IPS-15b (cell line): ENCODE data around the gene ABL1.

Experiments
- H3K27me3 ChIP-seq: one replicate; pipeline ENCODE4 v1.6.1; 2013; ENCODE audit warnings: low read length; ENCODE audit not compliant: control insufficient read depth, insufficient read depth
- H3K36me3 ChIP-seq: one replicate; pipeline ENCODE4 v1.6.1; 2013; ENCODE audit warnings: low read length; ENCODE audit not compliant: control insufficient read depth, insufficient read depth
- H3K4me1 ChIP-seq: one replicate; pipeline ENCODE4 v1.6.1; 2013; ENCODE audit warnings: mild to moderate bottlenecking, low read length; ENCODE audit not compliant: control insufficient read depth, insufficient read depth
- H3K4me3 ChIP-seq: one replicate; pipeline ENCODE4 v1.5.1; 2013; ENCODE audit warnings: low read depth, low read length
- H3K9ac ChIP-seq: one replicate; pipeline ENCODE4 v1.6.1; 2013; ENCODE audit warnings: low read depth, mild to moderate bottlenecking, low read length
- H3K9me3 ChIP-seq: one replicate; pipeline ENCODE4 v1.6.1; 2013; ENCODE audit warnings: mild to moderate bottlenecking, low read length; ENCODE audit not compliant: control insufficient read depth, insufficient read depth

ABL1 gene

GRCh38 chr9:130888146-130888885 lies 53.3 kb downstream of the ABL1 start:
- Histone ChIP-seq H3K4me1 (no peaks in the 10 kb centered on the region), H3K9ac (no peak overlapping the region), H3K9me3 (no peaks in the 10 kb centered on the region), H3K27me3 (no peaks in the 10 kb centered on the region), H3K4me3 (no peak overlapping the region), H3K36me3 (peaks cover 46% of the 10 kb centered on the region)

GRCh38 chr9:130890124-130890523 lies 55.1 kb downstream of the ABL1 start:
- H3K4me3 ChIP-seq = no peak overlapping the region
- H3K9ac ChIP-seq = no peak overlapping the region
- peaks cover 28% of the 10 kb centered on the region for H3K36me3 ChIP-seq
- no peaks in the 10 kb centered on the region for H3K27me3 ChIP-seq
- no peaks in the 10 kb centered on the region for H3K9me3 ChIP-seq
- no peaks in the 10 kb centered on the region for H3K4me1 ChIP-seq

GRCh38 chr9:130890870-130891687 lies 56.0 kb downstream of the ABL1 start:
- H3K9me3 ChIP-seq = no peaks in the 10 kb centered on the region
- H3K27me3 ChIP-seq = no peaks in the 10 kb centered on the region
- no peak overlapping the region for H3K9ac ChIP-seq
- peaks cover 18% of the 10 kb centered on the region for H3K36me3 ChIP-seq
- H3K4me1 ChIP-seq = no peaks in the 10 kb centered on the region
- no peak overlapping the region for H3K4me3 ChIP-seq

GRCh38 chr9:130891688-130892476 lies 56.8 kb downstream of the ABL1 start:
- H3K9ac ChIP-seq = no peak overlapping the region
- no peak overlapping the region for H3K4me3 ChIP-seq
- H3K9me3 ChIP-seq = no peaks in the 10 kb centered on the region
- no peaks in the 10 kb centered on the region for H3K27me3 ChIP-seq
- no peaks in the 10 kb centered on the region for H3K4me1 ChIP-seq
- peaks cover 15% of the 10 kb centered on the region for H3K36me3 ChIP-seq

- Histone ChIP-seq H3K9me3 (no peaks in the 10 kb centered on the region), H3K4me1 (no peaks in the 10 kb centered on the region), H3K36me3 (peaks cover 13% of the 10 kb centered on the region), H3K4me3 (no peak overlapping the region), H3K9ac (no peak overlapping the region), H3K27me3 (no peaks in the 10 kb centered on the region)
Measured at GRCh38 chr9:130892477-130893304, 57.6 kb downstream of the ABL1 start.

- no peak overlapping the region for H3K4me3 ChIP-seq
- H3K4me1 ChIP-seq = no peaks in the 10 kb centered on the region
- H3K9ac ChIP-seq = no peak overlapping the region
- peaks cover 7% of the 10 kb centered on the region for H3K36me3 ChIP-seq
- H3K27me3 ChIP-seq = no peaks in the 10 kb centered on the region
- no peaks in the 10 kb centered on the region for H3K9me3 ChIP-seq
Measured at GRCh38 chr9:130893341-130894101, 58.5 kb downstream of the ABL1 start.

- H3K36me3 ChIP-seq = peaks cover 7% of the 10 kb centered on the region
- H3K9me3 ChIP-seq = no peaks in the 10 kb centered on the region
- H3K27me3 ChIP-seq = no peaks in the 10 kb centered on the region
- no peaks in the 10 kb centered on the region for H3K4me1 ChIP-seq
- no peak overlapping the region for H3K9ac ChIP-seq
- H3K4me3 ChIP-seq = no peak overlapping the region
Measured at GRCh38 chr9:130894546-130894945, 59.5 kb downstream of the ABL1 start.

GRCh38 chr9:130895038-130895437 lies 60.0 kb downstream of the ABL1 start:
- no peak overlapping the region for H3K4me3 ChIP-seq
- H3K9me3 ChIP-seq = no peaks in the 10 kb centered on the region
- H3K9ac ChIP-seq = no peak overlapping the region
- H3K27me3 ChIP-seq = no peaks in the 10 kb centered on the region
- H3K4me1 ChIP-seq = no peaks in the 10 kb centered on the region
- peaks cover 4% of the 10 kb centered on the region for H3K36me3 ChIP-seq

GRCh38 chr9:130895481-130896232 lies 60.6 kb downstream of the ABL1 start:
- Histone ChIP-seq H3K4me3 (no peak overlapping the region), H3K27me3 (no peaks in the 10 kb centered on the region), H3K4me1 (no peaks in the 10 kb centered on the region), H3K9me3 (no peaks in the 10 kb centered on the region), H3K9ac (no peak overlapping the region), H3K36me3 (peaks cover 2% of the 10 kb centered on the region)

- H3K27me3 ChIP-seq = no peaks in the 10 kb centered on the region
- no peak within 1 kb of the TSS for H3K9ac ChIP-seq
Measured at GRCh38 chr9:130896233-130897014, 61.4 kb downstream of the ABL1 start, which contains the start of gene QRFP. Gene QRFP (minus strand): TSS chr9:130896812. CDS start chr9:130893838, 2,974 bp downstream.

More at GRCh38 chr9:130896233-130897014, 61.4 kb downstream of the ABL1 start, which contains the start of gene QRFP:
- Histone ChIP-seq H3K36me3 (peaks cover 2% of the 10 kb centered on the region), H3K4me3 (no peak within 1 kb of the TSS), H3K4me1 (no peaks in the 10 kb centered on the region), H3K9me3 (no peaks in the 10 kb centered on the region)
